Subcutaneous adipose tissue (tissue), 4 donors: ENCODE data around the gene DCAF17. TPM values are rescaled to one million over a fixed set of nuclear protein-coding genes. Genes with fewer than 3 reads are reported as not detected.

Experiments used
- total RNA-seq, 4 donors: library from RNA; depleted of rRNA; stranded (reverse); fragments of >200 nt; gene quantifications; one replicate each; pipeline ENCODE4 v1.1.0, GENCODE V29; 2016
- TF ChIP-seq, protein P1 (sequence below): fragments of 450-650 bp; IDR thresholded peaks from one replicate; pipeline ENCODE4 v1.5.1; 2016; ENCODE audit warnings: low read depth, mild to moderate bottlenecking, control low read depth, antibody characterized with exemption, moderate library complexity

Gene DCAF17
- total RNA-seq, 4 donors from 2014 or later = 14.3 to 29.4 (median 18.3) TPM

DNA sequence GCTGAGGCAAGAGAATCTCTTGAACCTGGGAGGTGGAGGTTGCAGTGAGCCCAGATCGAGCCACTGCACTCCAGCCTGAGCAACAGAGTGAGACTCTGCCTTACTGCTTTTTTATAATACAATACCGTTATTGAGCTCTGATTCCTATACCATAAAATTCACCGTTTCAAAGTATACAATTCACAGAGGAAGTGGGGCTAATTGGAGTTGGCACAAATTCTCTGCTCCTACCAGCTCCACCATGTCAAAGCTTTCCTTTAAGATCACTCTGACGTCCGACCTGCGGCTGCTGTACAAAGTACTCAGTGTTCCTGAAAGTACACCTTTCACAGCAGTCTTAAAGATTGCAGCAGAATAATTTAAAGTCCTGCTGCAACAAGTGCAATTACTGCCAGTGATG lies 58.6 kb downstream of the DCAF17 start:
- TF ChIP-seq, protein P1, sequence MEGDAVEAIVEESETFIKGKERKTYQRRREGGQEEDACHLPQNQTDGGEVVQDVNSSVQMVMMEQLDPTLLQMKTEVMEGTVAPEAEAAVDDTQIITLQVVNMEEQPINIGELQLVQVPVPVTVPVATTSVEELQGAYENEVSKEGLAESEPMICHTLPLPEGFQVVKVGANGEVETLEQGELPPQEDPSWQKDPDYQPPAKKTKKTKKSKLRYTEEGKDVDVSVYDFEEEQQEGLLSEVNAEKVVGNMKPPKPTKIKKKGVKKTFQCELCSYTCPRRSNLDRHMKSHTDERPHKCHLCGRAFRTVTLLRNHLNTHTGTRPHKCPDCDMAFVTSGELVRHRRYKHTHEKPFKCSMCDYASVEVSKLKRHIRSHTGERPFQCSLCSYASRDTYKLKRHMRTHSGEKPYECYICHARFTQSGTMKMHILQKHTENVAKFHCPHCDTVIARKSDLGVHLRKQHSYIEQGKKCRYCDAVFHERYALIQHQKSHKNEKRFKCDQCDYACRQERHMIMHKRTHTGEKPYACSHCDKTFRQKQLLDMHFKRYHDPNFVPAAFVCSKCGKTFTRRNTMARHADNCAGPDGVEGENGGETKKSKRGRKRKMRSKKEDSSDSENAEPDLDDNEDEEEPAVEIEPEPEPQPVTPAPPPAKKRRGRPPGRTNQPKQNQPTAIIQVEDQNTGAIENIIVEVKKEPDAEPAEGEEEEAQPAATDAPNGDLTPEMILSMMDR = no peak

DNA sequence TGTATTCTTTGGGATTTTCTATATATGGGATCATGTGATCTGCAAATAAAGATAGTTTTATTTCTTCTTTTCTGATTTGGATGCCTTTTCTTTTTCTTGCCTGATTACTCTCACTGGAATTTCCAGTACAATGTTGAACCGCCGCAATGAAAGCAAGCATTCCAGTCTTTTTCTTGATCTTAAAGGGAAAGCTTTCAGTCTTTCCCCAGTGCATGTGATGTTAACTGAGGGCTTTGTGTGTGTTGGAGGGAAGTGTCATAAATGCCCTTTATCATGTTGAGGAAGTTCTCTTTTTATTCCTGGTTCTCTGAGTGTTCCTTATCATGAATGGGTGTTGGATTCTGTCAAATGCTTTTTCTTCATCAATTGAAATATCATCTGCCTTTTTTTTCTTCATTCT lies 71.3 kb downstream of the DCAF17 start:
- TF ChIP-seq, protein P1 = no peak

DNA sequence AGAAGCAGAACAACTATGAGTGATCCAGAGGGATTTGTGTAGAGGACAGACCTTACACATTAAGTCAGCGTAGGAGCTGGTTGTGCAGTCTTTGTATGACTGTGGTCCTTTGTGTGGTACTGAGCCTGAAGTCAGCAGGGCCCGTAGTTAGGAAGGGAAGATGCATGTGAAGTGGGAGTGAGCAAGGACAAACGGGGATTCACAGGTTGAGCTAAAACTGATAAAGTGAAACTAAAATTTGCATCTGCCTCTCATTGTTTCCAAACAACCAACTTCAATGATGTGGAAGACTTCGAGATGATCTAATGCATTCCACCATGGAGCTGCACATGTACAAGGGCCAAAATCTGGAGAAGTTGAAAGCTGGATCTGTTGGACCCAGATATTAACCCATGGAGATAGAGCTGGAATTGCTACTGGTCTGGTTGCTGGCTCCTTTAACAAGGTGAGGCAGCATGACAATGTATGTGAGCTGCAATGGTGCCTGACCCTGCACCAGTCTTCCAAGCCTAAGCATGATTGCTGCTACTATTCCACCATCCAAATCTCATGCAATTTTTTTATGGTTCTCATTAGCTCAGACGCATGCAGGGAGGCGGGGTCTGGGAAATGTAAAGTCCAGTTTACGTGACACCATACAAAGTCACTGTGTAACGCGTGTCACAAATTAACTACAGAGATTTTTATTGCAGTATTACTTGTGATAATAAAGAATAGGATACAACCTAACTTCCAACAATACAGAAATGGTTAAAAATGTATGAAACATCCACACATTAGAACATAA lies 76.1 kb downstream of the DCAF17 start:
- TF ChIP-seq, protein P1 = no peak

DNA sequence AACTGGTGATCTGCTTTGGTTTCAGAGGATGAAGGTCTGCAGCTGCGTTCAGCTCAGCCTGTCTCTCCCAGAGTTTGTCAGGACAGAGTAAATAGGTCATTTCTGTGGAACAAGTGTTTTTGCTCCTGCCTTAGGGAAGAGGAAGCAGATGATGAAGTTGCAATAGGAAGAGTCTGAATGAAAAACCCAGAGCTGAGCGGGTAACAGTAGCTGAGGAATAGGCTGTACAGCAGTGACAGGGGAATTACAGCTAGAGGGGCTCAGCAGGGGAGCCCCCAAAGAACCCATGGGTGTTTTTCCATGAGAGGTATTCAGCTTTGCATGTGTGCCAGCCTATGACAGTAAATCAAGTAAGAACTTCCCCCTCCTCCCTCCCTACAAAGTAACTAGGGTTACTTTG lies 78.0 kb downstream of the DCAF17 start:
- TF ChIP-seq, protein P1 = no peak

DNA sequence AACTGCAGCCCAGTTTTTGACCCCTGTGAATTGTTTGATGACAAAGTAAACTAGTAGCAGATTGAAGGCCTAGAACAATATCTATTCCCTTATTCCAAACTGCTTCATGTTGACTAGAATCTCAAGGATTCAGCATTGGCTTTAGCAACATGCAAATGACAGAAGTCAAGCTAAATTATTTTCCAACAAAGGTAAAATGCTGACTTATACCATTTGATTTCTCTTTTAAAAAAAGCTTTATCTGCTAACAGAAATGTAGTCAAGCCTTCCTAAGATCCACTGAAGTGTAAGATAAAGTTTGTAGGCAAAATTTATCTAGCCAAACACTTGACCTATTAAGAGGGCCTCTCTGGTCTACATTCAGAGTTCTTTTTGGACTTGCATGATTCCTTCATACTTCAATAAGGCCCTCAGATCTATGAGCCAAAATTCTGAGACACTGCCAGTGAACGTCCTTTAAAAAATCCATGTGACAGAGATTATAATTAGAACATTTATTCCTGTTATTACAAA lies 78.7 kb downstream of the DCAF17 start:
- TF ChIP-seq, protein P1 = no peak

DNA sequence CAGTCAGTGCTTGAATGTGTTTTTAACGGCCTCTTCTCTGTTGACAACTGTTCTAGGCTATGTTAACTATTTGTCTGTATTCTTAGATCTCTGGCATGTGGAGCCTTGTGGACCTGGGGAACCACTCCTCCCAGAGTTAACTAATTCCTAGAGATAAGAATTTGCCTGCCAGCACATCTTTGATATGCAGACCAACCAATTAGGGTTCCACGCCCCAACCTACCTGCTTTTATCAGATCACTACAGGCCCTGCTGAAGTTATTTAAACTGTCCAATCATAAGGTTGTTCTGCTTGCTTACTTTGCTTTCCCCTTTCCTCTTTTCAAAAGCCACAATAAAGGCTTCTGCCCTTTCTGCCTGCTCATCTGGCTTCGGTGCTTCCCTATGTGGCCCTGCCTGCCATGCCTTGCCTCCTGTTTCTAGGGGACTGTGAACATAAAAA lies 79.7 kb downstream of the DCAF17 start:
- TF ChIP-seq, protein P1 = no peak

DNA sequence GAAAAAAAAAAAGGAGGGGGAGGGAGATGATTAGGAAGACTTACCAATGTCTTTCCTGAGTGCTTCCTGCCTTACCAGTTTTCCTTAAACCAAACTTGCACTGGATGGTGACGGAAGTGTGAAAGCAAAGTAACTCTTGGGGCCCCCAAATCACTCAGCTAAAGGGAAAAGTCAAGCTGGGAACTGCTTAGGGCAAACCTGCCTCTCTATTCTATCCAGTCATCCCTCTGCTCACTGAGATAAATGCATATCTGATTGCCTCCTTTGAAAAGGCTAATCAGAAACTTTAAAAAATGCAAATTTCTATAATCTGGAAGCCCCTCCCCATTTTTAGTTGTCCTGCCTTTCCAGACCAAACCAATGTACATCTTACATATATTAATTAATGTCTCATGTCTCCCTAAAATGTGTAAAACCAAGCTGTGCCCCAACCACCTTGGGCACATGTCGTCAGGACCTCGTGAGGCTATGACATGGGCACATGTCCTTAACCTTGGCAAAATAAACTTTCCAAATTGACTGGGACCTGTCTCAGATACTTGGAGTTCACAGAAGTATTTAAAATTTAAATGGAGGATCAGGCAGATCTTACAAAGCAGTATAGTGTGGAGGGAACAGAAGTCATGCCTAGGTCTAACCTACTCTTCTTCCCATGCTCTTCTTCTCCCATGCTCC lies 81.0 kb downstream of the DCAF17 start:
- TF ChIP-seq, protein P1 = no peak
